GM19240 (cell line): ENCODE results near the gene RTL1.

ENCODE experiments used
- DNase-seq: peaks from one replicate; pipeline ENCODE4 v3.0.0; 2011; ENCODE audit warnings: low spot score; ENCODE audit not compliant: insufficient read length

Gene RTL1

DNA sequence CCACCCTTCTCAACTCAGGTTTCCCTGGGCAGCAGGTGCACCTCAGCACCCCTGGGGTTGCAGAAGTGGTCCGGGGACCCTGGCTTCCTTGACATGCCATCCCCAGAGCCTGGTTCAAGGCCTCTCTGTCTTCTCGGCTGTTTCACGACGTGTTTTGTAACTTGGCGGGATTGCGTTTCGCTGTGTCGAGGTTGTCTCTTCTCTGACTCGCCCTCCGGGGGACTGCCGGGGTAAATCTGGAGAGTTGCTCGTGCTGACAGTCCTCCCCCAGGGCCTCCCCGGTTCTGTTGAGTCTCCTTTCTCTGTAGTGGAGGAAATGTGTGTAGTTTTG, 52.0 kb downstream of the RTL1 start:
- no peak for DNase-seq

DNA sequence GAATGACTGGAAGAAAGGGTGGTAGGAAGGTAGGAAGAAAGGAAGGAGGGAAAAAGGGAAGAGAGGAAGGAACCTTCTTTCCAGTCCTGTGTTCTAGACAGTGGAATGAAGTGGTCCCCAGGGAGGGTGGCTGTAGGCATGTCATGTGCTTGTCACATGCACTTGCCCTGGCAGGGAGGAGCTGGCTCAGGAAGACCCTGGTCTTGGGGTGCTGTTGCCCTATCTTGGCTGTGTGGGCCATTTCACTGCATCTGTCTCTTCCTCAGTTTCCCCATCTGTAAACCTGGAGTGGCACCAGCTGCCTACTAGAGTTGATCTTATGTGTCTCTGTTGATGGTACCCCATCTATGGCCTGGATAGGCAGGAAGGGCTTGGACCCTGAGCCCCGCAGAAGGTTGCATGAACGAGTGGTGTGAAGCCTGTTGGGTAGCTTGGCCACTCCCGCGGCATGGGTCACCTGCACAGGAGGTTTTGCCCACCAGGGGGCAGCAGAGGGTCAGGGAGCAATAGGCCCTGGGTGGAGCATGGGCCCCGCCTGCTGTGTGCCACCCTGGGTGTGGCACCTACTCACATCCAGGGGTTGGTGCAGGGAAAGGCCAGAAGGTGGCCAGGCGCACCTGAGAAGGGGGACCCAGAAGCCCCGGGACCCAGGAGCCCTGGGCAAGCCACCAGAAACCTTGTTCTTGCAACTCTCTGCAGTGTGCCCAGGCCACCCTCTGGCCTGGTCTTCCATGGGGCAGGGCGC, 52.5 kb downstream of the RTL1 start:
- DNase-seq: peak; percentile 52

DNA sequence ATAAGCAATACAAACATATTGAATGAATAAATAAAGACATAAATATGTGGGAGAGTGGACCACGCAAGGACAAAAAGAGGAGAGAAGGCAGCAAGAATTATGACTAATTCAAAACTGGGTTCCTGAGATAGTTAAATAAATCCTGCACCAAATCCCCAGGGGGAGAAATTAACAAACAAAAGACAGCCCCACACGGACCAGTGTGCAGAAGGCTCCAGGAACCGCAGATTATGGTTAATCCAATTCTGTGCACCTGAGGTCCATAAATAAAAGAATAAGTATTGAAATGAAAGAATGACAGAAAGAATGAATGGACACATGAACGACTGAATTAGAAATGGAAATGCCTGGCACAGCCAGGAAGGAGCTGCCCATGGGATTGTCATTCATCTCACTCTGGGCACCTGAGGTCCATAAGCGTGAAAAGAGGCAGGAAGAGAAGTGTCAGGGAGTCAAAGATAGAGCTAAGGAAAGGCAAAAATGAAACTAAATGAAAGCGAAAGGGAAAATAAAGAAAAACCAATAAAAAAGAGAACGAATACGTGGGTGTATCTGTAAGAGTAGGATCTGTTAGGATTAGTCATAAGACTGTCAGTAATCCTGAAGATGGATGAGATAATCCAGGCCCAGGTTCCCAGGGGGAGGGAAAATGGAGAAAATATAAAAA, 54.3 kb downstream of the RTL1 start:
- no peak for DNase-seq

DNA sequence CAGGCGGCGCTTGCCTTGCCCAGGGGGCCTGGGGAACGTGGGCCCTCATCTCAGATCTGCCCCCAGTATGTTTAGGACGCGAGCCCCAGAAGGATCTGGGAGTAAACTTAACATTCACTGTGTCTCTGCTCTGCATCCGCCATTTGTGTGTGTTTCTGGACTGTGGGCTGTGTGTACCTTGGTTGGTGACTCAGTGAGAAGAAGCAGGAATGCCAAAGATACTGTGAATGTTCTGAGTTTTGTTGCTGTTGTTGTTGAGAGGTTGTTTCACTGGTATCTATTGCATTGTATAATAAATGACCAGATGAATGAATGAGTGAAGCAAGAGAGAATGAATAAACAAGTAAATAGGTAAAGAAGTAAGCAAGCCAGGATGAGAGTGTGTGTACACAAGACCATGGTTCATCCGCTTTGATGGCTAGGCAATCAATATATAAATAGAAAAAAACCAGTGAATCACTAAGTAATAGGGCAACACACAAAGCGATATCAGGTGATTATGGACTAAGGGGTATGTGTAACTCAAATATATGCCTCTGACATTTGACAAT, 57.1 kb downstream of the RTL1 start:
- no peak for DNase-seq

DNA sequence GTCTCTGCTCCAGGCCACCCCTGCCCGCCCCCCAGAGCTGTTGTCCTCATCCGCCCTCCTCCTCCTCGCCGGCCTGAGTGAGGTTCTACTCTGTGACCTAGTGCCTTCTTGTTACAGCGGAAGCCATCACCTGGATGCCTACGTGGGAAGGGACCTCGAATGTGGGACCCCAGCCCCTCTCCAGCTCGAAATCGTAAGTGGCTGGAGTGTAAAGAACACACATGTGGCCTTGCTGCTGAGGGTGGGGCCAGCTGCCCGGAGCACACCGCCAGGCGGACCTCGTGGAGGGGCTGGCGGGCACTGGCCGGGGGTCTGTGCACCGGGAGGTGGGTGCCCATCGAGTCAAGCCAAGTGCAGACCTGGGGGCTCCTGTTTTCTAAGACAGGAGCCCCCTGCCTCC, 58.2 kb downstream of the RTL1 start:
- no peak for DNase-seq

DNA sequence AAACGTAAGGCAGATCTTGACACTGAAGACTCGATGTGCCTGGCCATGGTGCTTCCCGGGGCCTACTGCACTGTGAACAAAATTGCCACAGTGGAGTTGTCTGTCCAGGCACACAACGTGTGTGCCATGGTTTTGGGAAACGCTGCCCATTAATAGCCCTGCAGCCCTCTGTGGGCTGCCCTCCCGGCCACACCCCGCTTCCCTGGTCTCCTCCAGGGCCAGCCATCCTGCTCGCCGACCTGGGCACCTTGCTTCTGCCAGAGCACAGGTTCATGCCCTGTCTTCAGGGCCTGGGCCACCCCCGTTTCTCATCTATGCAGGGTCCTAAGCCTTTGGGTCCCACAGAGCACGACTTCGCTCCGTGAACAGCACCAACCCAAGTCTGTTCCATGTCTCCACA, 58.7 kb downstream of the RTL1 start:
- DNase-seq: no peak

DNA sequence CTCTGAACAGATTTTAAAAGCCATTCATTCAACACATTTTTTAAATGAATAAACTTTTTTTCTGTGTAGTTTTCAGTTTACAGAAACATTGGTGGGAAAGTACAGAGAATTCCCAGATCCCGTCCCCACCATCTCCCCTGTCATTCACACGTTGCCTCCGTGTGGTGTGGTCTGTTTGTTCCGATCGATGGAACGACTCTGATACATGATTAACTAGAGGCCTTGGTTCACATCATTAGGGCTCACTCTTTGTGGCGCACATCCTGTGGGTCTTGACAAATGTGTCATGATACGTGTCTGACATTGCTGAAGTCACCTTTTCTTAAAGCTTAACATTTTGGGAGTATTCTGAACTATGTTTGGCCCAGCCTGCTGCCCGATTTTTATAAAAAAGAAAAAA, 59.1 kb downstream of the RTL1 start:
- DNase-seq: no peak

DNA sequence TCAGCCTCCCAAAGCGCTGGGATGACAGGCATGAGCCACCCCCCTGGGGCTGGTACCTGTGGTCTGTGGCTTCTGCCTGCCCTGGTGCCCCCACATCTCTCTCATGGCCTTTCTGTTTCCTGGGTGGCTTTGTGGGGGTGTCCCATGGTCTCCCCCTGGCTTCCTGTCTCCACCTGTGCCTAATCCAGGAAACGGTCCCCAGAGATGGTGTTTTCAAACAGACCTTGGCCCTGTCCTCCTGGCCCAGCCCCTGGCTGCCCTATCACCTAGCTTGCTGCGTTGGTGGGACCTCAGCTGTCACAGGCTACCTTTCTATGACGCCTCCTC, 59.5 kb downstream of the RTL1 start:
- no peak for DNase-seq

DNA sequence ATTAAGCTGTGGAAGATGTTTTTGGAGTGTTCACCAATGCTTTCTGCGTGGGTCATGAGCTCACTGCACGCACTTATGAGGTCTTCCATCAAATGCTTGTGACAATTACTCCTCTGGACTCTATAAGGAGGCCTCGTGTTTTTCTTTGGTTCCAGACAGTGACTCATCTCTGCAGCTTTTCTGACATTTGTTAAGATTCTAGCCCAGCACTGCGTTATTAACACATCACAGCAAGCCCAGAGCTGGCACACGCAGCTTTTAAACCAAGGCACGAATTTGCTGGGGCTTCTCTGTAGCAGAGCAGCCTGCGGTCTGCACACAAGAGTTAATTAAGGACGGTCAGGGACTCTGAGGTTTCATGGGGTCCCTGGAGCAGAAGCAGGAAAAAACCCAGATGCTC, 60.7 kb downstream of the RTL1 start:
- no peak for DNase-seq

DNA sequence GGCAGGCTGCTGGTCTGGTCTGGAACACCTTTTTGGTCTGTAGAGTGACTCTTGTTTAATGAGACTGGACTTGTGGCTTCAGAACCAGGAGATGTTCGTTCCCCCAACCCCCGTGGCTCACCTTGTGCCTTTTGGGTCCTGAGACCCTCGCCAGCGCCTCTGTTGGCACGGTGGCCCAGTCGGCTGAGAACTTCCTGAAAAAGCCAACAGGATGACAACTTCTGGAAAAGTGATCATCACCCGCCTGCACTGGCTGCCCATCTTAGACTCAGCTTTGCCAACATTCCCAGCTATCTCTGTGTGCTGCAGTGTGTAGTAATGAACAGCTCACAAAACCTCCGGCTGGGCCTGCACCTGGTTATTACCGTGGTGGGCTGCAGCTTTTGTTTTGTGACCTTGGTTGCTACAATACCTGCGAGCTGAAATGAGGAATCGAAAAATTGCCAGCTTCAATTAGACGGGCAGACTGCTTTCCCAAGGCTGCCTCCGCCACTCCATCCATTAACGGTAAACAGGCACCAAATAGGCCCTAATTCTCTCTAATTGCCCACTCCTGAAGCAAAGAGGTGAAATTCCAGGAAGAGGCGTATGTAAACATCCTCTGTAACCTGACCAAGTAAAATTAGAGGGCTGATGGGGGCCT, 61.6 kb downstream of the RTL1 start:
- DNase-seq: no peak

DNA sequence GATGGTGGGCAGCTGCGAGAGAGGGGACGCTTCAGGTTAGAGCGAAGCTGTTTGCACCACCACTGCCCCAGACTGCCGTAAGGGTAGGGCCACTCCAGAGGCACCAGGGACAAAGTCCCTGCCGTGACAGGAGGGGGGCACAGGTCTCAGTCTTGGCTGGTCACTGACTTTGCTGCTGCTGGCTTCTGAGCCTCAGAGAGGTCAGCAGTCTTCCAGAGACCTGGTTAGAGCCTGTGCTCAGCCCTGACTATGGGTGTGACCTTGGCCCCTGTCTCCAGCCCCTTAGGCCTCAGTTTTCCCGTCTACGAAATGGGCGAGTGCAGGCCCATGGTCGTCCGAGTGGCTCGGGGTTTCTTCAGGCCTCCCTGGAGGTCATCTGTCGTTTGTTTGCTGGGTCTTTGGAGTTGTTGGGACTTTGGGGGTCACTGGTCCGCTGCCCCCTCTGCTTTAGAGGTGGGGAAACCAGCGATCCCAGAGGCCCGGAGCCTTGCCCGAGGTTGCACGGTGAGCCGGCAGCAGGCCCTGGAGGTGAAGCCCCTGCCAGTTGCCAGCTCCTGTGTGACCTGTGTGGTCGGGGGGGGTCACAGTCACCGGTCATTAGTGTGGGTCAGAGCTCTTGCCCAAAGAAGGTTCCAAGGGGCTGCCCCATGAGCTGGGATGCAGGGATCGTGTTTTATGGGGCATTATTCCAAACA, 62.3 kb downstream of the RTL1 start:
- DNase-seq: no peak

DNA sequence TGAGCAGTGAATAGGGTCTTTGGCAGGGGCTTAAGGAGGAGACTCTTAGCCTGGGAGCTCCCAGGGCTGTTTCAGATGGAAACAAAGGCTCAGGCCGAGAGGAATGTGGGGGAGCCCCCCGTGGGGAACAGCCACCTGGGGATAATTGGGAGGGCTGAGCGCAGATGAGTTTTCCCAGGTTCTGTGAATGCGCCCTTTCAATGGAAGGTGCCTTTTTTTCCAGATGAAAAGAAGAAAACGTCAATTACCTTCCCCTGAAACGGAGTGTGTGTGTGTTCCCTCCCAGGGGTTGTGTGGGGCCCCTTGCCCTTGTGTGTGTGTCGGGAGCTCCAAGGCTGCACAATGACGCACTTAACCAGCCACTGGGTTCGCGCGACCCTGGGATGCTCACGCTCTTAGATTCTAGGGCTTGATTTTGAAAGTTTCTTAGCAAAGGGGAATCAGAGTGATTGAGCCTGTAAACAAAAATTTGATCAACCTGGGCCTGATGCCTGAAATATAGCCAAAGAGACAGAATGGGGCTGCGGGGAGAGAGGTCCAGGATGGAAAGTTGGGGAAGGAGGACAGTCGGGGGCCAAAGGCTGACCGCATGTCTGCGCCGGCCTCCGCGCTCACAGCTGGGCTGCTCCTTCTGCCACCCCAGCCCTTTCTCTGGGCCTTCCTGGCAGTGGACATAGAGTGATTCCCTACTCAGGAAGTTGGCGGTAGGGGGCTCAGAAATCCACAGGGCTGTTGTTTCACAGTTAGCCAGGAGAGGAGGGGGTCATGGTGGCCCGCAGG, 63.0 kb downstream of the RTL1 start:
- no peak for DNase-seq

DNA sequence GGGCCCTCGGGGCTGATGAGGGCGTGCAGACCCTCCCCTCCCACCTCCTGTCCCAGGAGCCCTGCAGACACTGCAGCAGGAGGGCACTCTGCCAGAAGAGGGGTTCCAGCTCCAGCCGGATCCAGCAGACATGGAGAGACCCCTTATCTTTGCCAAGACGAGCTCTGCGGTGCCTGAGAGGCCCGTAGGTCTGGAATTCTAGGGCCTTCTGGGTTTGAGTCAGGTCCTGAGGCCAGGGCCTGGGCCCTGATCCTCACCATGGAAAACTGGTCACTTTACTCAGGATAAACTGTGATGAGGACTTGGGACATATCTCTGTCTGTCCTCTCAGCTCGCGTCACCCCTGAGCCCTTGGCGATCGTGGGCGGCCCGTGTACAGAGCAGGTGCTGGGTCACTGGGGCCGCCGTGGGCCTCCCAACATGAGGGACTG, 63.8 kb downstream of the RTL1 start:
- no peak for DNase-seq

DNA sequence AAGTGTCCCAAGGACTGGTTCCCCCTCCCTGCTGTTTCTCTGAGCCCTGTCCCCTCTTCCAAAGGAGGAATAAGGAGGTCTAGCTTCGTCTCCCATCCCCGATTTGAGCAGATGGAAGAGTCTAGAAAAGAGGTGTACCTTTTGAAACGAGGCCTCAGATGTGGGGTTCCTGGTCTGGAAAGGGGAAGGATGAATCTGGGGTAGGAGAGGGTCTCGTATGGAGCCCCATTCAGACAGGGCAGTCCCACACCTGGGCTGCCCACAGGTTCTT, 64.3 kb downstream of the RTL1 start:
- no peak for DNase-seq

DNA sequence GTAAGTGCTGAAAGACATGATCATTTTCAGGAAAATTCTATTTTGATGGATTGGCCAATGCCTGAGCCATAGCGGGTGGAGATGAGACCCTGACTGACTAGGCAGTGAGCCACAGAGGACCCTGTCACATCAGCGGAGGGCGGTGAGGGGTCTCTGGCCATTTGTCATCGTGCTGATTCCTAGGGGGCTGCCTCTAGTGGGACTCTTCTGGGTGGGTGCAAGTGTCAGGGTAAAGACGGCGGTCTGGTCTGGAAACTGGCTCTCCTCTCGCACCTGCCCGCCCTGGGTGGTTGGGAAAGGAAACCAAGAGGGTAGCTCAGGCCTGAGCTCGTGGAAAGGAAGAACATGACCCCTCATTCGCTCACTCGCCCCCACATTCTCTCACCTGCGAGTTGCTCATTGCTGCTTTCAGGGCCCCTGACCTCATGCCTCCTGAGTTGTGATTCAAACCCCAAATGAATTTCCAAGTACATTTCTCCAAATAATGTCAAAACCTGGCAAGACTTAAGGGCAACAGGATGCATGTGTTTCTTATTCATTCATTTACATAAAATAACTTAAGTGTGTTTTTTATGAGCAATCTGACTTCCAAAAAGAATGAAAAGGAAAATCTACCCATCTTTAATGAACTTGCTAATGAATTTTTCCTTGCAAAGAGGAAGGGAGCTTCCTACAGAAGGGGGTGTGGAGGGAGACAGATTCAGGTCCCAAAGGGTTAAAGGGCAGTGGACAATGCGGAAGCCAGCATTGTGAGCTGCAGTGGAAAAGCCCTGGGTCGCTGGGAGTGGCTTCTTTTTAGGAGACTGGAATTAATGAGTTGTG, 64.8 kb downstream of the RTL1 start:
- no peak for DNase-seq

DNA sequence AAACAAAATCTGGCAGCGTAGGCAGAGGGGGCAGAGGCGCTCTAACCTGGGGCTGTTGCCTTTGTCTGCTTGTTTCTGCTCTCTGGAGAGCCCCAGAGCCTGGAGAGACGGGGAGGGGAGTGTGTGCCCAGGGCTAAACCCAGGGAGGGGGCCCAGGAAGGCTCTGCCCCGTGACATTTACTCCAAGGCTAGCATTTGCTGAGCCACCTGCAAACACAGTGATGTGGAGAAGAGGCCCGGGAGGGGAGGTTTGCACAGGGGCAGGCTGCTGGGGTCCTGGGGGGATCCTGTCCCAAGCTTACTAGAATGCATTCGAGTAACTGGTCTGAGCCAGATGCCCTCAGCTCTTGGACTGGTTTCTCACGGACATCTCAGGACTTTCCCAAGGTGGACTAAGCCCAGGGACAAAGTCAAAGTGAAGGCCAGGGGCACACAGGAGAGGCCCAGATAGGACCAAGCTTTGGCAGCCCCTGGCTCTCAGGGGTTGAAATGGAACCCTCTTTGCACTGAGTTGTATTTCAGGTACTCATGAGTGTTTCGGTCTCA, 65.6 kb downstream of the RTL1 start:
- no peak for DNase-seq

DNA sequence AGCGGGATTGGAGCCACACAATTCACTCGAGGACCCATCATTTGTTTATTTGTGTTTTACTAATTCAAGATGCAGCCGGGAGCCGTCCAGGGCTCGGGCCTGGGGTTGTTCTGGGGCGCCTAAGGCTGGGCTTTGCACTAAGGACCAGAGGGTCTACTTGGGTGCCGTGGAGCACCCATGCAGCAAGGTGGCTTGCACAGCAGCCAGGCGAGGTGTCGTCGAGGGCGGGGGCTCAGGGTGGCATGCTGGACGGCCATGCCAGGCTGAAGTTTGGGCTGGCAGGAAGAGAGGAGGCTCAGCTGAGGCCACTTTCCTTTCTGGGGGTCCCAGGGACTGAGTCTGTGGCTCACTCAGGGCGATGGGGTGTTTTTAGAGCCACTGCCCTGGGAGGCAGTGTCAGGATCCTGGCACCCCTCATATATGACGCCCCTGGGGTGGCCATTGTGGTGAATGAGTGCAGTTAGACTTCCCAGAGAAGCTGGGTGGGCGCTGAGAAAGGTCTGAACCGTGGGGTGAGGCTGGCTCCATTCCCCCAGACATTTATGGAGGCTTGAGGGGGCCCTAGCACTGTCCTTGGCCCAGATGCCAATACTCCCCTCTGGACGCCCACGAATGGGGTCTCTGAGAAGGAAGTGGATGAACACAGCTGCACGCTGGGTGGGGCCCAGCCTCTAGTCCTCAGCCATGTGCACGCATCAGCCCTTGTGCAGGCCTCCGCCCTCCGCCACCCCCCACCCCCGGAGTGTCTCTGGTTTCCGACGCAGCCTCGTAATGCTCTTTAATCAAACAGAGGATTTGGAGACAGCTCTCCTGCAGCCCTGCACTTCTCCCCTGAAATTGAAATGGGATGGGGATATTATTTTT, 66.3 kb downstream of the RTL1 start:
- DNase-seq: no peak

DNA sequence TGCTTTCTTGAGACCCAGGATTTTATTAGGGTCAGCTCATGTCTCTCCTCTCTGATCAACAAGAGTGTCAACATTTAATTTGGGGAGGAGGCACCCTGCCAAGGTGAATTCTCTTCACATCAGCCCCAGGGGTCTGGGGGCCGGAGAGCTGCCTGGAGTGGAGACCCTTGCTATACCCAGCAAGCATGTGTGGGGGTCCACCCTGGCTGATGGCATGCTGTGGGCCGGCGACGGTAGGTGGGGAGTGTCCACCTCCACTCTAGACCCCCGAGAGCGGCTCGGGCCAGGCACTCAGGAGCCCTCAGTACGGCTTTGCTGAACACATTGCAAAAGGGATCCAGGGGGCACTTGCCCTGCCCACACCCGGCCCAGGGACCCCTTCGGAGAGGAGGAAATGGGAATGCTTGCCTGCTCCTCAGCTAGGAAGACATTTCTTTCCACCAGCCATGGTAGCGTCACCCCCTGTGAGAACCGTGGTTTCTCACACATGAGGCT, 67.2 kb downstream of the RTL1 start:
- DNase-seq: no peak

DNA sequence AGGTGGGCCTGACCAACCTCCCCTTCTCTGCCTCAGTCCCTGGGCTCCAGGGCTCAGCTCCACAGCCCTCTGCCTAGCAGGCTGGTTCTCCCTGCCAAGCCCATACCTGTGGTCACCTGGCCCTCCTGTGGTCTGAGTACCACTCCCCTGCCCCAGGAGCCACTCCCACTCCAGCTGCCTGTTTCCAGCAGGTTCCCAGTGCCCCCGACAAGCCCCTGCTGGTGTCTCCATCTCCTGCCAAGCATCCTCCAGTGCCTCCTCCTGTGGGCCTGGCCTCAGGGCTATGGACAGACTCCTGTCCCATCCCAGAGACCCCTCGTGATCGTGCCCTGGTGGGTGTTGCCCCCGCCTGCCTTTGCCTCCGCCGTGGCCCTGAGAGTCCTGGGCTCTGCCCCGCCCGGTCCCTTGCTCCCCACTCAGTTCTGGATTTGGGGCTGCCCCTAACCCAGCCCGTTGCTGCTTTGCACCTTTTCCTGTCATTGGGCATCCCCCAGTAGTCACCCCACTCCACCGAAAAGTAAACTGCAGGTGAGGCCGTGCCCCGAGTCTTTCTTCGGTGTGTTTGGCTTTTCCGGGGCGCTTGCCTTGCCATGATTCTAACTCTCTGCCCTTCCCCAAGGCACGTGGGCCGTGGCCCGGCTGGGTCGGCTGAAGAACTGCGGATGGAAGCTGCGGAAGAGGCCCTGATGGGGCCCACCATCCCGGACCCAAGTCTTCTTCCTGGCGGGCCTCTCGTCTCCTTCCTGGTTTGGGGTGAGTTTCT, 67.8 kb downstream of the RTL1 start:
- no peak for DNase-seq
